GM12878 (cell line): ENCODE data around the gene MYOM1. TPM values are rescaled to one million over a fixed set of nuclear protein-coding genes. Genes with fewer than 3 reads are reported as not detected.

Experiments used
- ATAC-seq: fragments of 200-7000 bp; cut with Tn5 transposase; 3 replicates; pipeline ENCODE4 v1.9.1; 2020; ENCODE audit warnings: mild to moderate bottlenecking, moderate library complexity
- BruUV-seq: library from RNA; stranded (reverse); fragments of 400-500 nt; replicated peaks from 2 replicates; lab custom pipeline; 2021; lab: Mats Ljungman, UMichigan
- CTCF ChIA-PET: fragments of 300-600 bp; sonication (Branson Sonifier 250); formaldehyde crosslinking; extraction: SDS; loops from one replicate; lab custom pipeline; 2021; ENCODE audit warnings: inconsistent platforms; lab: Yijun Ruan, JAX
- POLR2A ChIA-PET: fragments of 350-600 bp; formaldehyde crosslinking; extraction: SDS; loops from one replicate; lab custom pipeline; 2021; ENCODE audit warnings: inconsistent platforms; lab: Charles Lee
- RAD21 ChIA-PET: fragments of 300-600 bp; sonication (Branson Sonifier 250); formaldehyde crosslinking; loops from one replicate; lab custom pipeline; 2023; ENCODE audit warnings: antibody characterized with exemption; ENCODE audit not compliant: unreplicated experiment; lab: Charles Lee
- SMC1A ChIA-PET: fragments of 300-600 bp; sonication (Branson Sonifier 250); formaldehyde crosslinking; loops from one replicate; lab custom pipeline; 2023; ENCODE audit not compliant: unreplicated experiment, uncharacterized antibody; lab: Charles Lee
- DNase-seq: peaks from one replicate; pipeline ENCODE4 v3.0.0-alpha.2; 2011; ENCODE audit warnings: low read depth, low spot score
- FAIRE-seq: peaks from 3 replicates; lab custom pipeline; 2011; peaks lifted over from hg19 to GRCh38; lab: Jason Lieb, UNC
- H2AFZ ChIP-seq: 2 replicates; pipeline ENCODE4 v1.6.0; 2011; ENCODE audit warnings: low read depth, low read length, control low read depth; ENCODE audit not compliant: control insufficient read depth
- H3K27ac ChIP-seq: 2 replicates; pipeline ENCODE4 v1.5.1; 2011; ENCODE audit warnings: control low read depth; ENCODE audit not compliant: control insufficient read depth, insufficient read depth
- H3K27me3 ChIP-seq, 2 experiments: replicated peaks in 1 of 2; 2 replicates each; pipeline versions ENCODE4 v1.6.0 to v1.6.1; 2011; ENCODE audit warnings: low read length in 1 of 2; ENCODE audit not compliant: control insufficient read depth in 2 of 2, insufficient read depth in 2 of 2
- H3K36me3 ChIP-seq, 2 experiments: 2 replicates each; pipeline ENCODE4 v1.5.1; 2011; ENCODE audit warnings: low read length in 1 of 2; ENCODE audit not compliant: control insufficient read depth in 2 of 2, insufficient read depth in 2 of 2
- H3K4me1 ChIP-seq: 2 replicates; pipeline ENCODE4 v1.6.1; 2011; ENCODE audit warnings: mild to moderate bottlenecking, low read length, moderate library complexity, mixed read lengths; ENCODE audit not compliant: control insufficient read depth, insufficient read depth
- H3K4me2 ChIP-seq: 2 replicates; pipeline ENCODE4 v1.6.0; 2011; ENCODE audit warnings: control low read depth; ENCODE audit not compliant: control insufficient read depth, insufficient read depth
- H3K4me3 ChIP-seq: fragments of 200-600 bp; sonication (generic); 2 replicates; pipeline ENCODE4 v1.5.1; 2016
- H3K79me2 ChIP-seq: 2 replicates; pipeline ENCODE4 v1.6.0; 2011; ENCODE audit warnings: low read length; ENCODE audit not compliant: control insufficient read depth, insufficient read depth
- H3K9ac ChIP-seq: 2 replicates; pipeline ENCODE4 v1.8.0; 2011; ENCODE audit warnings: low read length, control low read depth, mixed read lengths; ENCODE audit not compliant: control insufficient read depth, insufficient read depth
- H3K9me3 ChIP-seq: replicated peaks from 3 replicates; pipeline ENCODE4 v1.5.1; 2011; ENCODE audit warnings: mild to moderate bottlenecking, low read length; ENCODE audit not compliant: control insufficient read depth, insufficient read depth
- H4K20me1 ChIP-seq: 2 replicates; pipeline ENCODE4 v1.6.0; 2011; ENCODE audit not compliant: control insufficient read depth, insufficient read depth
- EED ChIP-seq: sonication (generic); IDR thresholded peaks from 2 replicates; pipeline ENCODE4 v1.6.1; 2016; ENCODE audit warnings: antibody characterized with exemption, low read depth
- GABPA ChIP-seq: IDR thresholded peaks from 2 replicates; pipeline ENCODE4 v1.6.1; 2014; ENCODE audit warnings: antibody characterized with exemption, low read depth, mild to moderate bottlenecking, inconsistent platforms
- KAT2A ChIP-seq: conservative IDR thresholded peaks from 2 replicates; pipeline ENCODE4 v1.6.1; 2011; ENCODE audit warnings: low read depth, low read length; ENCODE audit not compliant: control insufficient read depth
- MEF2A ChIP-seq: IDR thresholded peaks from 2 replicates; pipeline ENCODE4 v1.6.1; 2011; ENCODE audit warnings: low read depth, mild to moderate bottlenecking, low read length, moderate library complexity; ENCODE audit not compliant: insufficient read depth
- NR2F1 ChIP-seq: fragments of 450-650 bp; conservative IDR thresholded peaks from 2 replicates; pipeline ENCODE4 v1.6.1; 2017; ENCODE audit warnings: mild to moderate bottlenecking
- PAX5 ChIP-seq: IDR thresholded peaks from 2 replicates; pipeline ENCODE4 v1.6.1; 2011; ENCODE audit warnings: low read depth, low read length, borderline replicate concordance
- SP1 ChIP-seq: IDR thresholded peaks from one replicate; pipeline ENCODE4 v1.6.1; 2011; ENCODE audit warnings: low read depth, low read length
- TCF7 ChIP-seq: IDR thresholded peaks from 2 replicates; pipeline ENCODE4 v1.6.1; 2014; ENCODE audit warnings: antibody characterized with exemption, borderline replicate concordance
- ZNF592 ChIP-seq: fragments of 450-650 bp; IDR thresholded peaks from 2 replicates; pipeline ENCODE4 v1.6.1; 2017; ENCODE audit warnings: mild to moderate bottlenecking, moderate library complexity
- WGBS: methylation state at CpG from one replicate; pipeline ENCODE4 v1.1.6; 2016; ENCODE audit warnings: low lambda C conversion rate; ENCODE audit not compliant: insufficient replicate concordance, insufficient coverage; ENCODE audit errors: missing lambda C conversion rate; 5-methylcytosine and 5-hydroxymethylcytosine counted together
- in situ Hi-C: fragments of 300-500 bp; cut with MboI; formaldehyde crosslinking; loops from 9 replicates; pipeline ENCODE4 v1.14.3; 2018; ENCODE audit warnings: mixed read lengths
- intact Hi-C: fragments of 100-400 bp; cut with micrococcal nuclease; formaldehyde crosslinking; loops from one replicate; pipeline ENCODE4 v1.14.2; 2022; ENCODE audit not compliant: unreplicated experiment
- polyA plus RNA-seq, 11 experiments: library from polyadenylated mRNA; depleted of rRNA in 4 of 11; unstranded in 6 of 11; stranded (reverse) in 5 of 11; fragments of >200 nt; fragmentation: Nextera tagmentation in 4 of 11; fragmentation: Illumina TruSeq in 1 of 11; extraction: Ambion mirVana in 4 of 11; extraction: Trizol in 1 of 11; gene quantifications; 1 replicate in 1 of 11; 2 replicates in 10 of 11; pipeline versions ENCODE4 v1.2.1 to v1.2.3, GENCODE V29; 2011 to 2016; ENCODE audit warnings: inconsistent platforms in 2 of 11, missing spikeins in 2 of 11, low read depth in 1 of 11
- total RNA-seq, 4 experiments: library from RNA; depleted of rRNA in 3 of 4; stranded (reverse); fragments of >200 nt in 3 of 4; fragmentation: Illumina TruSeq in 1 of 4; extraction: Trizol in 1 of 4; gene quantifications; 2 replicates each; pipeline versions ENCODE4 v1.2.1 to v1.2.3, GENCODE V29; 2013 to 2021

MYOM1 gene
- total and polyA plus RNA-seq, 10 of the 15 experiments (the other 5 are each of a cell fraction or from before 2014, with no cell fraction given) = 0.06 to 1.0 (median 0.57) TPM

DNA sequence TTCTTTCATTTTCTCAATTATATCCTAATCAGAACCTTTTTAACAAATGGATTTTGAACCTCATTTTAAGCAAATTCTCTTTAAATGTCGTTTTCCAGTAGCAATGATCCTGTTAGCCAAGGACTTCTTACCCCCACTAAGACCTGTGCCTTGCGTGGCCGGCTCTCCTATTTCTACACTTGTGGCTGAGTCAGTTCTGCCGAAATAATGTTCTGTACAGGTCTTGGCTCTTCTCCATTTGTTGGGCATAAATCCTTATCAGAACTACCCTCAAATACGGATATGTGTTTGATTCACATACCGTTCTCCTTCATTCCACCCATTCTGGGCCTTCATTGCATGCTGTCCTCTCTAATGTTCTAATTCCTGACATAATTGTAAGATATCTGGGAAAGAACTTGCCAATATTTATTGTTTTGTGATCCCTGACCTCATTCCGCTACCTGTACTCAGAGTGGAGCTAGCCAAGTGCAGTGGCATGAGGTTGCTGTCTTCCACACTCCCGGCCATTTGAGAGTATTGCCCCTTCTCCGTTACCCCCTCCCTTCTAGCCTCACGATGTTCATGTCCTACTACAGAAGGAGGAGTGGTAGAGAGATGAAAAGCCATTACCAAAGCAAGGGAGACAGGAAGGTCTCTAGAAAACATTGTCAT is 78.7 kb downstream of the MYOM1 start:
- Histone ChIP-seq H3K4me1 (no peaks in the 10 kb centered on the region), H3K36me3 (no peaks in the 10 kb centered on the region), H4K20me1 (no peaks in the 10 kb centered on the region), H3K4me3 (no peak overlapping the region), H2AFZ (no peak overlapping the region), H3K27ac (no peak overlapping the region), H3K27me3 (no peaks in the 10 kb centered on the region), H3K79me2 (no peaks in the 10 kb centered on the region), H3K4me2 (no peak overlapping the region), H3K9me3 (no peaks in the 10 kb centered on the region; the same call in 1 of the 3 replicates), H3K9ac (no peak overlapping the region)
- intact Hi-C loops (no loop called here), in situ Hi-C loops (no loop called here)
- FAIRE-seq (no peak), DNase-seq (no peak), ATAC-seq (no peak)
- TF ChIP-seq EED = no peak
- no peak for TF ChIP-seq KAT2A
- TF ChIP-seq ZNF592 = no peak
- TF ChIP-seq SP1 = no peak
- TF ChIP-seq TCF7 = no peak
- TF ChIP-seq PAX5 = no peak
- no peak for TF ChIP-seq GABPA
- no peak for TF ChIP-seq NR2F1
- no peak for TF ChIP-seq MEF2A
- BruUV-seq = no TSS peak
- ChIA-PET CTCF (interaction anchor here (1.3 to 1.5 kb wide), 2 partner anchors 11 to 13 kb away, joined by 4 to 8 read pairs; no protein-coding TSS in a partner anchor), RAD21 (no interaction called here), SMC1A (interaction anchor here (1.4 kb wide), 1 partner anchor 10 kb away, joined by 3 read pairs; no protein-coding TSS in a partner anchor), POLR2A (no interaction called here)
- WGBS = 63% methylated on average over 10 of the region's 10 CpGs
